Neural progenitor cell (in vitro differentiated cells): ENCODE results near the gene PMEPA1. TPM values are rescaled to one million over a fixed set of nuclear protein-coding genes. Genes with fewer than 3 reads are reported as not detected.

Source experiments
- DNase-seq: peaks from one replicate; pipeline ENCODE4 v3.0.0-alpha.2; 2016; ENCODE audit warnings: low spot score
- H2AFZ ChIP-seq: fragments of 200-600 bp; sonication (generic); replicated peaks from 2 replicates; pipeline ENCODE4 v1.6.1; 2016; ENCODE audit warnings: antibody characterized with exemption
- H3F3A ChIP-seq: fragments of 200-600 bp; sonication (generic); 2 replicates; pipeline ENCODE4 v1.6.1; 2016; ENCODE audit warnings: antibody characterized with exemption, low read depth
- H3K27ac ChIP-seq: fragments of 200-600 bp; sonication (generic); 2 replicates; pipeline ENCODE4 v1.5.1; 2016; ENCODE audit warnings: mild to moderate bottlenecking
- H3K27me3 ChIP-seq: fragments of 200-600 bp; sonication (generic); 2 replicates; pipeline ENCODE4 v1.6.1; 2016; ENCODE audit warnings: mild to moderate bottlenecking, moderate library complexity
- H3K36me3 ChIP-seq: fragments of 200-600 bp; sonication (generic); 2 replicates; pipeline ENCODE4 v1.5.1; 2016
- H3K4me1 ChIP-seq: fragments of 200-600 bp; sonication (generic); 2 replicates; pipeline ENCODE4 v1.6.1; 2016; ENCODE audit warnings: mixed run types
- H3K4me2 ChIP-seq: fragments of 200-600 bp; sonication (generic); 2 replicates; pipeline ENCODE4 v1.6.1; 2016
- H3K4me3 ChIP-seq: fragments of 200-600 bp; sonication (generic); 2 replicates; pipeline ENCODE4 v1.5.1; 2016
- H3K79me2 ChIP-seq: fragments of 200-600 bp; sonication (generic); 2 replicates; pipeline ENCODE4 v1.6.1; 2016; ENCODE audit warnings: low read depth
- H3K9ac ChIP-seq: fragments of 200-600 bp; sonication (generic); 2 replicates; pipeline ENCODE4 v1.6.1; 2016
- H3K9me3 ChIP-seq: fragments of 200-600 bp; sonication (generic); 2 replicates; pipeline ENCODE4 v1.5.1; 2016; ENCODE audit warnings: low read depth
- H4K20me1 ChIP-seq: fragments of 200-600 bp; sonication (generic); 2 replicates; pipeline ENCODE4 v1.6.1; 2016; ENCODE audit warnings: low read depth
- H3K27ac Mint-ChIP-seq: 3 replicates; pipeline ENCODE4 v1.8.0; 2021; ENCODE audit warnings: mixed read lengths
- H3K27me3 Mint-ChIP-seq: 2 replicates; pipeline ENCODE4 v1.8.0; 2022; ENCODE audit warnings: low read depth, mild to moderate bottlenecking, inconsistent platforms, moderate library complexity, mixed read lengths; ENCODE audit not compliant: insufficient read depth
- H3K36me3 Mint-ChIP-seq: 3 replicates; pipeline ENCODE4 v1.8.0; 2021; ENCODE audit warnings: mixed read lengths
- H3K4me1 Mint-ChIP-seq: 3 replicates; pipeline ENCODE4 v1.8.0; 2021; ENCODE audit warnings: mixed read lengths
- H3K4me3 Mint-ChIP-seq: 3 replicates; pipeline ENCODE4 v1.8.0; 2021; ENCODE audit warnings: mild to moderate bottlenecking, moderate library complexity, mixed read lengths
- H3K9me3 Mint-ChIP-seq: 3 replicates; pipeline ENCODE4 v1.8.0; 2020; ENCODE audit warnings: mixed read lengths
- CTCF ChIP-seq: fragments of 200-600 bp; sonication (generic); IDR thresholded peaks from 2 replicates; pipeline ENCODE4 v1.5.1; 2017; ENCODE audit warnings: antibody characterized with exemption, mild to moderate bottlenecking
- EZH2 ChIP-seq: fragments of 200-600 bp; sonication (generic); IDR thresholded peaks from 2 replicates; pipeline ENCODE4 v1.6.1; 2017; ENCODE audit warnings: antibody characterized with exemption, mild to moderate bottlenecking, moderate library complexity
- EZH2phosphoT487 ChIP-seq: fragments of 200-600 bp; sonication (generic); IDR thresholded peaks from 2 replicates; pipeline ENCODE4 v1.6.1; 2017; ENCODE audit warnings: antibody characterized with exemption
- total RNA-seq: library from RNA; depleted of rRNA; stranded (reverse); fragments of >200 nt; gene quantifications from 2 replicates; pipeline ENCODE4 v1.2.3, GENCODE V29; 2015; ENCODE audit warnings: low replicate concordance

The PMEPA1 gene
- total RNA-seq, 1 donor from 2014 or later, result 1.7 TPM

GRCh38 chr20:57669632-57670031, 40.2 kb downstream of the PMEPA1 start:
- no peak for DNase-seq
- Mint-ChIP-seq H3K36me3 (no peaks in the 10 kb centered on the region), H3K4me1 (peaks cover 51% of the 10 kb centered on the region), H3K27ac (no peak overlapping the region), H3K4me3 (no peak overlapping the region), H3K9me3 (no peaks in the 10 kb centered on the region), H3K27me3 (peaks cover 5% of the 10 kb centered on the region)
- no peaks in the 10 kb centered on the region for H4K20me1 ChIP-seq
- H3K4me3 ChIP-seq, result no peak overlapping the region
- no peaks in the 10 kb centered on the region for H3K79me2 ChIP-seq
- no peak overlapping the region for H3K27ac ChIP-seq
- H2AFZ ChIP-seq, result no peak overlapping the region
- H3F3A ChIP-seq, result no peaks in the 10 kb centered on the region
- no peak overlapping the region for H3K9ac ChIP-seq
- no peaks in the 10 kb centered on the region for H3K27me3 ChIP-seq
- H3K36me3 ChIP-seq, result no peaks in the 10 kb centered on the region
- TF ChIP-seq CTCF (no peak), EZH2phosphoT487 (no peak), EZH2 (no peak)
- H3K4me1 ChIP-seq, result peaks cover 5% of the 10 kb centered on the region
- H3K9me3 ChIP-seq, result no peaks in the 10 kb centered on the region
- no peak overlapping the region for H3K4me2 ChIP-seq

GRCh38 chr20:57667924-57668782, 41.7 kb downstream of the PMEPA1 start:
- no peaks in the 10 kb centered on the region for H3K9me3 Mint-ChIP-seq
- Histone ChIP-seq H3K4me1 (peaks cover 5% of the 10 kb centered on the region), H3F3A (no peaks in the 10 kb centered on the region), H3K9me3 (no peaks in the 10 kb centered on the region), H3K4me2 (no peak overlapping the region), H3K9ac (no peak overlapping the region), H3K36me3 (no peaks in the 10 kb centered on the region), H3K27ac (no peak overlapping the region), H3K27me3 (no peaks in the 10 kb centered on the region), H3K4me3 (no peak overlapping the region), H3K79me2 (no peaks in the 10 kb centered on the region), H2AFZ (no peak overlapping the region), H4K20me1 (no peaks in the 10 kb centered on the region)
- H3K27me3 Mint-ChIP-seq, result peaks cover 7% of the 10 kb centered on the region
- no peak for TF ChIP-seq EZH2
- no peak for TF ChIP-seq CTCF
- no peak for TF ChIP-seq EZH2phosphoT487
- peaks cover 48% of the 10 kb centered on the region for H3K4me1 Mint-ChIP-seq
- H3K36me3 Mint-ChIP-seq, result no peaks in the 10 kb centered on the region
- H3K27ac Mint-ChIP-seq, result no peak overlapping the region
- no peak for DNase-seq
- H3K4me3 Mint-ChIP-seq, result no peak overlapping the region

- Histone ChIP-seq H2AFZ (no peak overlapping the region), H3F3A (no peaks in the 10 kb centered on the region), H3K4me1 (peaks cover 10% of the 10 kb centered on the region), H3K36me3 (no peaks in the 10 kb centered on the region), H3K27ac (no peak overlapping the region), H4K20me1 (no peaks in the 10 kb centered on the region), H3K27me3 (no peaks in the 10 kb centered on the region), H3K79me2 (no peaks in the 10 kb centered on the region), H3K9ac (no peak overlapping the region), H3K4me3 (no peak overlapping the region), H3K9me3 (no peaks in the 10 kb centered on the region), H3K4me2 (no peak overlapping the region)
- Mint-ChIP-seq H3K27ac (no peak overlapping the region), H3K4me1 (peaks cover 47% of the 10 kb centered on the region), H3K27me3 (peaks cover 7% of the 10 kb centered on the region), H3K9me3 (no peaks in the 10 kb centered on the region), H3K36me3 (no peaks in the 10 kb centered on the region), H3K4me3 (no peak overlapping the region)
- DNase-seq, result no peak
- TF ChIP-seq EZH2, result no peak
- TF ChIP-seq EZH2phosphoT487, result no peak
- no peak for TF ChIP-seq CTCF
Measured at GRCh38 chr20:57667388-57667787, 42.4 kb downstream of the PMEPA1 start.
